Measurements from ENCODE around the gene USP35.

The USP35 gene

DNA sequence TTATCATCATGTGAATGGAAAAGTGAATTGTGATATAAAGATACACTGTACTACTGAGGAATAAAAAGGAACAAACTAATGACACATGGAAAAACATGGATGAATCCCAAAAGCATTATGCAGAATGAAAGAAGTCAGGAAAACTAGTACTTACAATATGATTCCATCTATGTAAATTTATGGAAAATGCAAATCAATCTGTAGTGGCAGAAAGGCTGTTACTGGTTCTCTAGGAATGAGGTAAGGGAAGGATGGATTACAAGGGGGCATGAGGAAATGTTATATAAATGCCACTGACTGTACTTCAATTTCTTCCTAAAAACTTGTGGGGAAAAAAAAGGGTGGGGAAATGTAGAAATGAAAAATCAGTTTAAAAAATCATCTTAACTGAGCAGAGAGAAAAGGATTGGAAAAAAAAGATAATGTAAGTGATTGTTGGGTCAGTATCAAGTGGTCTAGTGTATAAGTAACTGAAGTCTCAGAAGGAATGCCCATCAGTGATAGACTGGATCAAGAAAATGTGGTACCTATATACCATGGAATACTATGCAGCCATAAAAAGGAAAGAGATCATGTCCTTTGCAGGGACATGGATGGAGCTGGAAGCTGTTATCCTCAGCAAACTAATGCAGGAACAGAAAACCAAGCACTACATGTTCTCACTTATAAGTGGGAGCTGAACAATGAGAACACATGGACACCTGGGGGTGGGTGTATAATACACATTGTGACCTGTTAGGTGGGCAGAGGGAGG is 48.8 kb downstream of the USP35 start:
- DNase-seq, result no peak

GRCh38 chr11:78239781-78240180 is 51.1 kb downstream of the USP35 start:
- DNase-seq, result no peak

GRCh38 chr11:78241475-78241874 is 52.8 kb downstream of the USP35 start:
- DNase-seq, result no peak

- DNase-seq, result no peak
Observed at GRCh38 chr11:78244080-78244479, 55.4 kb downstream of the USP35 start.

- DNase-seq, result no peak
Observed at GRCh38 chr11:78244546-78245255, 56.0 kb downstream of the USP35 start.

- DNase-seq, result no peak
Observed at GRCh38 chr11:78248191-78248590, 59.5 kb downstream of the USP35 start.

DNA sequence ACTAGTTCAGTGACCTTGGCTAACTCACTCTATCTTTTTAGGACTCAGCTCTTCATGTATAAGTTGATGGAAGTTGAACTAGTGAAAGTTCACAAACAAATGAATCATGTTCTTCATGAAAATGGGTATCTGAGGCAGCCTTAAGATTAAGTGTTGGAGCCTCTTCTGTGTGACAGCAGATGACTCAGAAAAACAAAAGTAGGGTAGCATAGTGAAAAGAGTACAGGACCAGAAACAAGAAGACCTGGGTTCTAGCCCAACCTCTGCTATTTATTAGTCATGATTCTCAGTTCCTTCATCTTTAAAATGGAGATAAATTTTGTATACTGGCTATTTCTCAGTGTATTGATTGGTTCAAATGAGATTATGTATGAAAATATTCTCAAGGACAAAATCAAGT is 60.2 kb downstream of the USP35 start:
- no peak for DNase-seq

- DNase-seq, result no peak
Observed at GRCh38 chr11:78250099-78250498, 61.4 kb downstream of the USP35 start.

DNA sequence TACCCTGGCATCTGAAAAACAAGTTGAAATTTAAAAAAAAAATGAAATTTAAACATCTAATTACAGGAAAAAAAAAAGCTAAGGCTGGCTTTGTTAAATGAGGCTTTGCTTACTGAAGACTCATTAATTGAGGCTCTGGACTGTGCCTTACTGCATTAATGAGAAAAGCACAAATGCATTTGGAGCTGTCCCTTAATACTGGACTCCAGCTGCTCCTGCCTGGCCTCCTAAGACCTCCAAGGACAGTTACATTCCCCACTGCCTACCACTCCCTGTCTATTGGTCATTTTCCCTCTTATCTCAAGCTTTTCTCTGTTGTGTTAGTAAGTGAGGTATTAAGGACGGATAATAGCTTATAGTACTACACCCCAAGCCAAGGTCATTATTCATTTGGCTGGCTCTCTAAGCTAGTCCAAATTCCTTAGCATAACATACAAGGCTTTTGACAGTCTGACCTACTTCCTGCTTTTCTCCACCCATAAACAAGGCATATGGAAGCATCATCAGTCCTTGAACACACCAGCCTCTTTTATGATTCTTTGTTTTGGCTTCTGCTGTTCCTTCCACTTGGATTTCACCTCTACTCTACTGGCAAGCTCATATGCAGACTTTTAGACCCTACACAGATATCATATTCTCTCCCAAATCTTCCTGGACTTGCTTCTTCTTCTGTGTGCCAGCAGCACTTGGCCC is 62.5 kb downstream of the USP35 start:
- DNase-seq, result no peak

- no peak for DNase-seq
Observed at GRCh38 chr11:78253797-78254196, 65.1 kb downstream of the USP35 start.

GRCh38 chr11:78254268-78254667 is 65.5 kb downstream of the USP35 start:
- DNase-seq, result no peak

DNA sequence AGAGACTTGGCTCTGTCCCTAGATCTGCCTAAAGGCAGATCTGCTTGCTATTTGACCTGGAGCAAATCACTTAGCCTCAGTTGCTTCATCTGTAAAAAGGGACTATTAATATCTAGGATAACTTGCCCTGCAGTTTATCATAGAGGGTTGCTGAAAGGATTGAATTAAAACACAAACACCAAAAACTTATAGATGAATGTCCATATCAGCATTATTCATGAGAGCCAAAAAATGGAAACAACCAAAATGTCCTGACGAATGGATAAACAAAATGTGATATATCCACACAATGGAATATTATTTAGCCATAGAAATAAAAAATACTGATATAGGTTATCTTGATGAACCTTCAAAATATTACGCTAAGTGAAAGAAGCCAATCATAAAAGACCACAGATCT is 67.2 kb downstream of the USP35 start:
- DNase-seq, result no peak

DNA sequence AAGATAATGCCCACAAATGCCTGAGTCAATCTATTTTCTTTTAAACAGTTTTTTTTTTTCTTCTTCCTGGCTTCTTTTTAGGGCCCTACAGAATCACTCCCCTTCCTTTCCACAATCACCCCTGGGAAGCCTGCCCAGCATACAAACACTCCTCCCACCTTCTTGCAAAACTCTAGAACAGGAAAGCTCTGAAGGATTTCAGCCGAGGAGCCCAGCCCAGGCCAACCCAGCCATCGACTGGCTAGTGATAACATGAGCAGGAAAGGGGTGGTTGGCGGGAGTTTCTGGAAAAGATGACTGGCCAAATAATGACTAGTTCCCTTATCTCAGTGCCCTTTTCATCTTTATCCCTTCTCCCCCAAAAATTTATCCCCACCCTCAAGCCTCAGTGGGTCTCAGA is 68.2 kb downstream of the USP35 start:
- DNase-seq, result no peak

- DNase-seq, result no peak
Observed at GRCh38 chr11:78257654-78258053, 68.9 kb downstream of the USP35 start.

- no peak for DNase-seq
Observed at GRCh38 chr11:78259777-78260487, 71.2 kb downstream of the USP35 start.

- no peak for DNase-seq
Observed at GRCh38 chr11:78261367-78261766, 72.6 kb downstream of the USP35 start.

GRCh38 chr11:78261828-78262227 is 73.1 kb downstream of the USP35 start:
- DNase-seq, result no peak

DNA sequence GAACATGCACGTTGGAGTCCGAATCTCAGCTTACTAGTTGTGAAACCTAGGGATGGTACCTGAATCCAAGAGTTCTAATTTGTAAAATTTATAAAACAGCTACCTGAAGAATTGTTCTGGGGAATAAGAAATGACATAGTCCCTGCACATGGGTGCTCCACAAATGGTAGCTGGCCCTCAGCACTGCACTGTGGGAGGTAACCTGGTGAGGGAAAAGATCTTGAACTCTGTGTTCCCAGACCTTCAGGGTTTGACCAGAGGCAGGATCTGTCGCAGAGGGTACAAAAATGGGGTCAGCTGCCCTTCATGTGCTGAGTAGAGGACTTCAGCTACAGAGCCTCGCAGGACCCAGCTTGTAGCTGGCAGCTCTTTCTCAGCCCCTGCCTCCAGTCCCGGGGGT is 73.5 kb downstream of the USP35 start:
- no peak for DNase-seq

GRCh38 chr11:78262691-78263090 is 74.0 kb downstream of the USP35 start:
- no peak for DNase-seq

Measured in inflammatory macrophage (primary cell).